Measurements from ENCODE around the gene ELK3.
"Not testable (repeated sequence)": the region's sequence is repeated elsewhere in the genome, so short reads cannot be mapped to it uniquely, and the experiment has no call there.

The ELK3 gene

GRCh38 chr12:96305665-96306064 lies 111.5 kb downstream of the ELK3 start:
- no peak for DNase-seq (ENCODE audit: low read depth)

DNA sequence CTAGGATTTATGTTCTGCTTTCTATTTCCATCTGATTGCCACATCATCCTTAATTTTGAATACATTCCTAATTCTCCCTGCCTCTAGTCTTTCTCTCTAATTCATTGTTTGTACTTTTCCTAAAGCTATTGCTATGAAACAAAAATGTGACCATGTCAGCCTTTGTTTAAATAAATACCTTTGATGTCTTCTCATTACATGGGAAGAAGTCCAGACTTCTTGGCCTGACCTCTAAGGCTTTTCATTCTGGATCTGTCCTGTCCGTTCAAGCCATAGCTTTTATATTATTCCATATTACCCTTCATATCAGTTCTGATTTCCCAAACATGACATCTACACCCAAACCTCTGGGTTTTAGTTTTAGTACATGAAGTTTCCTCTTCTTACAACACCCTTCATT lies 114.7 kb downstream of the ELK3 start:
- no peak for DNase-seq (ENCODE audit: low read depth)

- DNase-seq (ENCODE audit: low read depth): no peak
Observed at GRCh38 chr12:96310067-96310466, 115.9 kb downstream of the ELK3 start.

DNA sequence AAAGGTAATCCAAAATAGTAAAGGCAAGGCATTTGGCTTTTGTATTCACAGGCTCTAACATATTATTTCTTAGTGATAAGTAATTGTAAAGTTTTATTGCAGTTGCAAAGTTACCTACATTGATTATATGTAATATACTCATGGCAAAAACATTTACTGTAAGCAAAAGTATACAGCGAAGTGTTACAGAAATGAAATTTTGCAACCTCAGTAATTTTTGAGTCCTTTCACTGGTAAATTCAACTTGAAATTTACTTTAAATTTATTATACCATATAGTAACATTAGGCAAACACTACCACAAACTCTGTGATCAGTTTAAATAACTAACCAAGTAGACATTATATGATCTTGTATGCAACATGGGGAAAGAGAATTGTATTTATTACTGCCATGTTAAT lies 117.0 kb downstream of the ELK3 start:
- no peak for DNase-seq (ENCODE audit: low read depth)

DNA sequence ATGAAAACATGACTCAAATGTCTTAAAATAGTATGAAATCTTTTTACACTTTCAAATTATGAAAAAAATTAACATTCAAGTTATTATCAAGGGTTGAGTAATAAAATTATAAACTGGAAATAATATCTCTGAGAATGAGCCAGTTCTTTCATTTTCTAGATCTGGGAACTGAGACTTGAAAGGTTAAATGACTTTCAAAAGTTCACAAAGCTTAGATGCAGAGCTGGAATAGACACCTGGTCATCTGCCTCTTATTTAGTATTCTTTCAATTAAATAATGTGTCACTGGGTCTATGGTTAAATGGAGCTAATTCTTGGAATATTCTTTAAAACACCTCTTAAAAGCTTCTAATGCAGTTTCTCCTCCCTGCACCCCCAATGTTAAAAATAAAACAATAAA lies 119.4 kb downstream of the ELK3 start:
- DNase-seq (ENCODE audit: low read depth): no peak

- no peak for DNase-seq (ENCODE audit: low read depth)
Observed at GRCh38 chr12:96314723-96315122, 120.5 kb downstream of the ELK3 start.

DNA sequence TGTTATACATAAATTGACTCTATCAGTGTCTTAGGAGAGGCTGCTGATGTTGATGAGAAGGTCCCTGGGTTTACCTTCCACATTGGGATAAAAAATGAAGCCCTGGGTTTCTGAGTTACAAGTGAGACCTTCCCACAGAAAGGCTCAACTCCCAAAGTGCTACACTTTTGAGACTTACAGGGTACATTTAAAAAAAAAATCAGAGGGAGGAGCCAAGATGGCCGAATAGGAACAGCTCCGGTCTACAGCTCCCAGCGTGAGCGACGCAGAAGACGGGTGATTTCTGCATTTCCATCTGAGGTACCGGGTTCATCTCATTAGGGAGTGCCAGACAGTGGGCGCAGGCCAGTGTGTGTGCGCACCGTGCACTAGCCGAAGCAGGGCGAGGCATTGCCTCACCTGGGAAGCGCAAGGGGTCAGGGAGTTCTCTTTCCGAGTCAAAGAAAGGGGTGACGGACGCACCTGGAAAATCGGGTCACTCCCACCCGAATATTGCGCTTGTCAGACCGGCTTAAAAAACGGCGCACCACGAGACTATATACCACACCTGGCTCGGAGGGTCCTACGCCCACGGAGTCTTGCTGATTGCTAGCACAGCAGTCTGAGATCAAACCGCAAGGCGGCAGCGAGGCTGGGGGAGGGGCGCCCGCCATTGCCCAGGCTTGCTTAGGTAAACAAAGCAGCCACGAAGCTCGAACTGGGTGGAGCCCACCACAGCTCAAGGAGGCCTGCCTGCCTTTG lies 121.7 kb downstream of the ELK3 start:
- DNase-seq (ENCODE audit: low read depth): not testable (repeated sequence)

DNA sequence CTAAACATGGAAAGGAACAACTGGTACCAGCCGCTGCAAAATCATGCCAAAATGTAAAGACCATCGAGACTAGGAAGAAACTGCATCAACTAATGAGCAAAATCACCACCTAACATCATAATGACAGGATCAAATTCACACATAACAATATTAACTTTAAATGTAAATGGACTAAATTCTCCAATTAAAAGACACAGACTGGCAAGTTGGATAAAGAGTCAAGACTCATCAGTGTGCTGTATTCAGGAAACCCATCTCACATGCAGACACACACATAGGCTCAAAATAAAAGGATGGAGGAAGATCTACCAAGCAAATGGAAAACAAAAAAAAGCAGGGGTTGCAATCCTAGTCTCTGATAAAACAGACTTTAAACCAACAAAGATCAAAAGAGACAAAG lies 123.6 kb downstream of the ELK3 start:
- DNase-seq (ENCODE audit: low read depth): not testable (repeated sequence)

Data from GM04504 (cell line).